ENCODE measurements around the gene PTCD1. TPM values are rescaled to one million over a fixed set of nuclear protein-coding genes. Genes with fewer than 3 reads are reported as not detected.

The PTCD1 gene
- total and polyA plus RNA-seq, 9 of the 15 experiments (the other 6 are each of a cell fraction or from before 2014, with no cell fraction given) = 0.46 to 17.1 (median 6.2) TPM

- no peak for TF ChIP-seq ZNF318 (IDR thresholded peaks at IDR 0.05; ENCODE audit: borderline replicate concordance in 1 of 2, low read depth in 1 of 2)
- TF ChIP-seq FOXP4 (CRISPR knock-in tag; IDR thresholded peaks at IDR 0.05; ENCODE audit: borderline replicate concordance) = no peak
- no peak for TF ChIP-seq HMG20B (CRISPR knock-in tag; IDR thresholded peaks at IDR 0.05)
- TF ChIP-seq CSDE1 (IDR thresholded peaks at IDR 0.05) = 0 out of 4 replicates have a peak, but pooled peaks of 1 of the 2 experiments have one; percentile 45
- no peak for TF ChIP-seq ZNF408 (CRISPR knock-in tag; IDR thresholded peaks at IDR 0.05; ENCODE audit: low read depth)
- TF ChIP-seq ERF (CRISPR knock-in tag; IDR thresholded peaks at IDR 0.05) = peak; percentile 74
- peak; percentile 94 for TF ChIP-seq HINFP (tag; conservative IDR thresholded peaks at IDR 0.05; ENCODE audit: low read depth)
- no peak for TF ChIP-seq IFI16 (CRISPR knock-in tag; IDR thresholded peaks at IDR 0.05)
- TF ChIP-seq ZNF431 (CRISPR knock-in tag; IDR thresholded peaks at IDR 0.05) = no peak
- peak; percentile 70; the same call in 1 of the 2 replicates for TF ChIP-seq NR1H2 (CRISPR knock-in tag; IDR thresholded peaks at IDR 0.05)
- no peak for TF ChIP-seq ZNF232 (CRISPR knock-in tag; IDR thresholded peaks at IDR 0.05)
- no peak for TF ChIP-seq ZNF274 (IDR thresholded peaks at IDR 0.05; ENCODE audit: borderline replicate concordance, low read depth, low read length)
These were observed 30.0 kb downstream of the PTCD1 start, which contains the start of the genes BUD31 and PDAP1 (continued) for GRCh38 chr7:99408379-99409191.
